ENCODE measurements around the gene POLR2E. TPM values are rescaled to one million over a fixed set of nuclear protein-coding genes. Genes with fewer than 3 reads are reported as not detected.

Gene POLR2E
- total and polyA plus RNA-seq, 4 donors, result 51.8 to 211 (median 171) TPM

- Histone ChIP-seq H3K9me3 (ENCODE audit: control insufficient read depth in 4 of 4, low read length in 3 of 4) (no peaks in the 10 kb centered on the region), H3K27ac (ENCODE audit: low read depth in 1 of 2, low read length in 2 of 2) (no peak overlapping the region), H3K4me3 (ENCODE audit: low read depth in 1 of 3, low read length in 3 of 3) (no peak overlapping the region), H3K27me3 (ENCODE audit: control insufficient read depth in 4 of 4, insufficient read depth in 4 of 4, low read length in 3 of 4) (no peaks in the 10 kb centered on the region), H3K4me1 (ENCODE audit: control insufficient read depth in 4 of 4, insufficient read depth in 4 of 4, low read length in 3 of 4) (no peaks in the 10 kb centered on the region), H3K36me3 (ENCODE audit: control insufficient read depth in 4 of 4, insufficient read depth in 3 of 4, low read depth in 1 of 4, low read length in 3 of 4) (peaks cover 4 to 40% (median 15%) of the 10 kb centered on the region in 4 donors), H3K9ac (ENCODE audit: low read depth in 1 of 2, low read length in 2 of 2) (no peak overlapping the region)
- no peak for TF ChIP-seq RXRA (IDR thresholded peaks at IDR 0.05)
- no peak for TF ChIP-seq TAF1 (conservative IDR thresholded peaks at IDR 0.05)
- TF ChIP-seq CTCF (IDR thresholded peaks at IDR 0.05; ENCODE audit: low read depth, low read length, missing input control), result no peak
- TF ChIP-seq ZBTB33 (IDR thresholded peaks at IDR 0.05), result no peak
- no peak for TF ChIP-seq GABPA (IDR thresholded peaks at IDR 0.05 in 1 of 2, conservative IDR thresholded peaks at IDR 0.05 in 1 of 2)
- no peak for TF ChIP-seq RAD21 (IDR thresholded peaks at IDR 0.05)
- no peak for TF ChIP-seq NR2F2 (IDR thresholded peaks at IDR 0.05)
- no peak for DNase-seq (ENCODE audit: low spot score)
- 97% methylated on average over 33 of the region's 33 CpGs for WGBS
These were observed 48.7 kb upstream of the POLR2E start for GRCh38 chr19:1143828-1144399.

GRCh38 chr19:1141944-1142343 is 46.8 kb upstream of the POLR2E start:
- 89% methylated on average over 5 of the region's 5 CpGs for WGBS
- Histone ChIP-seq H3K9ac (ENCODE audit: low read depth in 1 of 2, low read length in 2 of 2) (no peak overlapping the region), H3K9me3 (ENCODE audit: control insufficient read depth in 4 of 4, low read length in 3 of 4) (no peaks in the 10 kb centered on the region), H3K36me3 (ENCODE audit: control insufficient read depth in 4 of 4, insufficient read depth in 3 of 4, low read depth in 1 of 4, low read length in 3 of 4) (peaks cover 4 to 39% (median 14%) of the 10 kb centered on the region in 4 donors), H3K4me3 (ENCODE audit: low read depth in 1 of 3, low read length in 3 of 3) (no peak overlapping the region), H3K27me3 (ENCODE audit: control insufficient read depth in 4 of 4, insufficient read depth in 4 of 4, low read length in 3 of 4) (no peaks in the 10 kb centered on the region), H3K4me1 (ENCODE audit: control insufficient read depth in 4 of 4, insufficient read depth in 4 of 4, low read length in 3 of 4) (no peaks in the 10 kb centered on the region), H3K27ac (ENCODE audit: low read depth in 1 of 2, low read length in 2 of 2) (no peak overlapping the region)
- DNase-seq (ENCODE audit: low spot score), result no peak
- TF ChIP-seq RXRA (IDR thresholded peaks at IDR 0.05), result no peak
- no peak for TF ChIP-seq TAF1 (conservative IDR thresholded peaks at IDR 0.05)
- TF ChIP-seq SP1 (IDR thresholded peaks at IDR 0.05), result no peak
- TF ChIP-seq FOXA1 (IDR thresholded peaks at IDR 0.05), result no peak
- no peak for TF ChIP-seq GABPA (IDR thresholded peaks at IDR 0.05 in 1 of 2, conservative IDR thresholded peaks at IDR 0.05 in 1 of 2)
- no peak for TF ChIP-seq FOXA2 (IDR thresholded peaks at IDR 0.05)
- no peak for TF ChIP-seq CTCF (IDR thresholded peaks at IDR 0.05; ENCODE audit: low read depth, low read length, missing input control)
- no peak for TF ChIP-seq RAD21 (IDR thresholded peaks at IDR 0.05)
- no peak for TF ChIP-seq YY1 (IDR thresholded peaks at IDR 0.05)
- no peak for TF ChIP-seq EGR1 (IDR thresholded peaks at IDR 0.05; ENCODE audit: low read depth in 2 of 2)
- TF ChIP-seq ATF3 (IDR thresholded peaks at IDR 0.05), result no peak
- TF ChIP-seq MAX (IDR thresholded peaks at IDR 0.05), result no peak
- no peak for TF ChIP-seq HNF4G (IDR thresholded peaks at IDR 0.05)
- no peak for TF ChIP-seq JUND (IDR thresholded peaks at IDR 0.05)
- TF ChIP-seq ZBTB33 (IDR thresholded peaks at IDR 0.05), result no peak
- no peak for TF ChIP-seq NR2F2 (IDR thresholded peaks at IDR 0.05)
- TF ChIP-seq REST (IDR thresholded peaks at IDR 0.05), result no peak
- TF ChIP-seq HNF4A (conservative IDR thresholded peaks at IDR 0.05), result no peak
